HG03558 (cell line): Measurements from ENCODE around the gene PLD4.

ENCODE experiments used
- ATAC-seq: cut with Tn5 transposase; IDR thresholded peaks from one replicate; pipeline ENCODE4 v1.9.1; 2021; ENCODE audit warnings: moderate number of reproducible peaks; ENCODE audit not compliant: unreplicated experiment; ENCODE audit errors: extremely low read depth

The PLD4 gene

GRCh38 chr14:104926619-104927431, 2.1 kb downstream of the PLD4 start:
- peak; percentile 76 for ATAC-seq

DNA sequence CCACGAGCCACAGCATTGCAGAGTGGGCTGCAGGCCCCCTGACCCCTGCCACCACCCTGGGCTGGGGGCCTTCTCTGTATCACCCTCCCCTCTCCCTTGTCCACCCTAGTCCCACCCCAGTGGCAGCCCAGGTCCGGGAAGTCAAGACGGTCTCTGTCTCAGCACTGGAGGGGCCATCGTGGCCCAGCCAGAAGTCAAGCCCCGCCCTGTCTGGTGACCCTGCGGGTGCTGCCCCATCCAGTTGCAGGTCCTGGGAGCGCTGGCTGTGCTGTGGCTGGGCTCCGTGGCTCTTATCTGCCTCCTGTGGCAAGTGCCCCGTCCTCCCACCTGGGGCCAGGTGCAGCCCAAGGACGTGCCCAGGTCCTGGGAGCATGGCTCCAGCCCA, 2.7 kb downstream of the PLD4 start:
- ATAC-seq: no peak

DNA sequence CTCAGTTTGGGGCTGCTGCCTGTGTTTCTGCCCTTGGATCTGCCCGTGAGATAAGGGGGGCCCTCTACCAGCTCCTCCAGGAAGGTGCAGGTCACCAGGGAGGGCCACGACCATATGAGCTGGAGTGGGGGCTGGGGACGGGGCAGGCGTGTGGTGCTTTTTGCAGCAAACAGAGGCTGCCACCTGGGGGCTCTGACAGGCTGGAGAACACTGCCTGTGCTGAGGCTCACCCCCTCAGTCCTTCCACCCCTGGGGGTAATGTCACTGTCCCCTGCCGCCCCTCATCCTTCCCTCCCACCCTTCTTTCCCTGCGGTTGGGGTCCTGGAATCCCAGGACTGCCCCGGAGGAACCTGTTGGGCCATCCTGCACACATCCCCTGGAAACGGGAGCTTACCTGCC, 3.2 kb downstream of the PLD4 start:
- ATAC-seq: no peak

- no peak for ATAC-seq
Measured at GRCh38 chr14:104928391-104929133, 3.9 kb downstream of the PLD4 start.

DNA sequence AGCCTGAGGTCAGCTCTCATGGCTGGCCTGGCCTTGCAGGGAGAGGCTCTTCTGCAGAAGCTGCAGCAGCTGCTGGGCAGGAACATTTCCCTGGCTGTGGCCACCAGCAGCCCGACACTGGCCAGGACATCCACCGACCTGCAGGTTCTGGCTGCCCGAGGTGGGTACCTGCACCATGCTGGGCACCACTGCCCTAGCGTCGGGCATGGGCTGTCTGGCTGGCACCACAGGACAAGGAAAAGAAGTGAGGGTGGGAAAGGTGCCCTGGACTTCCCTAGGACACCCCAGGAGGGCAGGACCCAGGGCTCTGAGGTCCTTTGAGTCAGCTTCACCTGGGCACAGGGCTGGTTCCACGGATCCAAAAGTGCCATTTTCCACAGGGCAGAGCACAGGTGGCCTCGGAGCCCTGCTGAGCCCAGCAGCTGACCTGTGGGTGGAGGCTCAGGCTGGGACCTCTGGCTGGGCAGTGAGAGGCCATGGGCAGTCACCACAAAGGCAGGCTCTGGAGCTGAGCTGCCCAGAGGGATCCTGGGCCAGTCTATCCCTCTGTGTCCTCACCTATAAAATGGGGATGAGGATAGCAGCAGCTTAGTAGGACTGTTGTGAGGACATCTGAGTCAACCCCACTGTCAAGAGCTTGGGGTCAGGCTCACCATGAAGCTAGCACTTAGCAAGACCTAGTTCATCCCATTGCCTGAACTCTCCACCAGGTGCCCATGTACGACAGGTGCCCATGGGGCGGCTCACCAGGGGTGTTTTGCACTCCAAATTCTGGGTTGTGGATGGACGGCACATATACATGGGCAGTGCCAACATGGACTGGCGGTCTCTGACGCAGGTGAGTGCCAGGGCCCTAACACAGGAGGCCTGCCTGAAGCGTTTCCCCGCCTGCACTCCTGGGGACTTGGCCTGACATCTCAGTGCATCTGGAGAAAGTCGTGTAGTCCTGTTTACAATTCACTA, 4.9 kb downstream of the PLD4 start:
- ATAC-seq: no peak

DNA sequence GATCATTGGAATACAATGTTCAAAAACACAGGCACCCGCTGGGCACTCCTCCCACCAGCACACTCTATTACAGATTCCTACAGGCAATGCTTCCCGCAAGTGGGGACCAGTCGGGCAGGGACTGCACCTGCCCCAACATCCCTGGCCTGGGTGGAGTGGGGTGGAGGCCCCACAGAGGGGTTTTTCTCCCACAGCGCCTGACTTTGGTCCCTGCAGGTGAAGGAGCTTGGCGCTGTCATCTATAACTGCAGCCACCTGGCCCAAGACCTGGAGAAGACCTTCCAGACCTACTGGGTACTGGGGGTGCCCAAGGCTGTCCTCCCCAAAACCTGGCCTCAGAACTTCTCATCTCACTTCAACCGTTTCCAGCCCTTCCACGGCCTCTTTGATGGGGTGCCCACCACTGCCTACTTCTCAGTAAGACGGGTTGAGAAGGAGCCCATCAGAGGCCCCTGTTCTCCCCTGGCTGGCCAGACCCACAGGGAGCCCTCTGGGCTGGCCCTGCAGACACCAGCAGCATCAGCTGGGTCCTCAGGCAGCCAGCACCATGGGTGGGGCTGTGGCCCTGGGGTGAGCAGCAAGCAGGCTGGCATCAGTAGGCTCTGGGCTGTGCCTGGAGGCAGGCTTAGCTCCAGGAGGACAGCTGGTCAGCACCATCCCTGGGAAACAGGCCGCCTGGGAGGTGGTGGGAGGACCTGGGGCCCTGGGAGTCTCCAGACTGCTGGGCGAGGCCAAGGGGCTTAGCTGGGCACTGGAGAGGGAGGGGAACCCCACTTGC, 6.0 kb downstream of the PLD4 start:
- ATAC-seq: no peak

- ATAC-seq: no peak
Measured at GRCh38 chr14:104931304-104931770, 6.7 kb downstream of the PLD4 start.

DNA sequence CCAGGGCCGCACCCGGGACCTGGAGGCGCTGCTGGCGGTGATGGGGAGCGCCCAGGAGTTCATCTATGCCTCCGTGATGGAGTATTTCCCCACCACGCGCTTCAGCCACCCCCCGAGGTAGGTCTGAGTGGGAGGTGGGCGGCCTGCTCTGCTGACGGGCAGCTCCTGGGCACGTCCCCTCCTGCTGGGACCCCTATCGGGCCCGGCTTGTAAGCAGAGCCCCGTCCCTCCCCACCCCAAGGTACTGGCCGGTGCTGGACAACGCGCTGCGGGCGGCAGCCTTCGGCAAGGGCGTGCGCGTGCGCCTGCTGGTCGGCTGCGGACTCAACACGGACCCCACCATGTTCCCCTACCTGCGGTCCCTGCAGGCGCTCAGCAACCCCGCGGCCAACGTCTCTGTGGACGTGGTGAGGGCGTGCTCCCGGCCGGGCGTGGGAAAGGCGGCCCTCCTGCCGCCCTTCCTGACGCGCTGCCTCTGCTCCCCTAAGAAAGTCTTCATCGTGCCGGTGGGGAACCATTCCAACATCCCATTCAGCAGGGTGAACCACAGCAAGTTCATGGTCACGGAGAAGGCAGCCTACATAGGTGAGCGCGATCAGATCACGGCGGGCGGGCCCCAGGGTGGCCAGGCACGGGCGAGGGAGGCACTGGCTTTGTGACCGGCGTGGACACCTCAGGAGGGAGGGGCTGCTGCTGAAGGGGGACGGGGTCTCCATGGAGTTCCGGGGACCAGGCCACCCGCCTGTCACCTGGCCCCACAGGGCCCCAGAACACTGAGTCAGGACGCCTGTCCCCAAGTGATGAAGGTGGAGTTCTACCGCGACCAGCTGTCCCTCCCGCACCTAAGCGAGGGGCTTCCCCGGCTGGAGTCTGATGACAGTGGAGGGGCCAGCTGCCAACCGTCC, 7.3 kb downstream of the PLD4 start:
- ATAC-seq: no peak

DNA sequence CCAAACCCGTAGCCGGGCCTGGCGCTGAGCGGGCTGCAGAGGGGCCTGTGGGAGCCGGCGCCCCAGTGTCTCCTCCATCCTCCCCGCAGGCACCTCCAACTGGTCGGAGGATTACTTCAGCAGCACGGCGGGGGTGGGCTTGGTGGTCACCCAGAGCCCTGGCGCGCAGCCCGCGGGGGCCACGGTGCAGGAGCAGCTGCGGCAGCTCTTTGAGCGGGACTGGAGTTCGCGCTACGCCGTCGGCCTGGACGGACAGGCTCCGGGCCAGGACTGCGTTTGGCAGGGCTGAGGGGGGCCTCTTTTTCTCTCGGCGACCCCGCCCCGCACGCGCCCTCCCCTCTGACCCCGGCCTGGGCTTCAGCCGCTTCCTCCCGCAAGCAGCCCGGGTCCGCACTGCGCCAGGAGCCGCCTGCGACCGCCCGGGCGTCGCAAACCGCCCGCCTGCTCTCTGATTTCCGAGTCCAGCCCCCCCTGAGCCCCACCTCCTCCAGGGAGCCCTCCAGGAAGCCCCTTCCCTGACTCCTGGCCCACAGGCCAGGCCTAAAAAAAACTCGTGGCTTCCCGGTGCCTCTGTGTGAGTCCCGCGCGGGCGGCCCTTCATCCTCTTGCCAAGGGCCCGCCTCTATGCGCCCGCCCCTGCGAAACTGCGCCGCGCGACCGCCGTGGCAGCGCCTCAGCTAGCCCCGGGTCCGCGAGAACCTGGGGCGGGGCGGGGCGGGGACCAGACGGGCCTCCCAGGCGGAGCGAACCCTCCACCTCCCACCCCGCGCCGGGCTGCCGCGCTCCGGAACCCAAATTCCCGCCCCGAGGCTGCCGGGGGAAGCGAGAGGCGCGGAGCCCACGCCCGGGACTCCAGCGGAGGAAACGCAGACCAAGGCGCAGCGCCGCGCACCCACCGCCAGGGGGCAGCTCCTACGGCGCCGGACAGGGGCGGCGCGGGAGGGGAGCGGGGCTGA, 8.3 kb downstream of the PLD4 start:
- ATAC-seq: no peak

GRCh38 chr14:104933746-104934733, 9.4 kb downstream of the PLD4 start:
- ATAC-seq: no peak

DNA sequence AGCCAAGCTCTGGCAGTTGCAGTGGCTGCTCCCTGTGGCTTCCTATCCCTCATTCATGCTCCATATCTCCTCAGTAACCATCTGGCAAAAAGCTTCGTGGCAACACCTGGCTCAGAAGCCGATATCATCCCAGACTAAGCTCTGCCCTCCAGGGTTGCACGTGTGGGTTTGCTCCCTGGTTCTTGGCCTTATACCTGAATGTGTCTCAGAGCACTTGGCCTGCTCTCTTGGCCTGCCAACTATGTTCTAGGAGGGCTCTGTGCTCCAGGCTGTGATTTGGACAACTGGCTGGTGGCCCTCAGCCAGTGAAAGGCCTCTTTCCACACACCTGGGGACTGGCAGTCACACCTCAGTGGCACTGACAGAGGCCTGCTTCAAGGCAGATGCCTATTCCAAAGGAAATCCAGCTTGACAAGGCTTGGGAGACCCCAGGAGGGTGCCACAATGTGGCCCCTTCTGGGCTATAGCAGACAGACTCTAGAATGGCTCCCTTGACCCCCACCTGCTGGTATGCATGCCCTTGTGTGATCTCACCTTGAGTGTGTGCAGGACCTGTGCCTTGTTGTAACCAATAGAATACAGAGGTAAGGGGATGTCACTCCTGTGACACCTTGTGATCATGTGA, 10.5 kb downstream of the PLD4 start:
- no peak for ATAC-seq

GRCh38 chr14:104935955-104936354, 11.3 kb downstream of the PLD4 start:
- no peak for ATAC-seq

DNA sequence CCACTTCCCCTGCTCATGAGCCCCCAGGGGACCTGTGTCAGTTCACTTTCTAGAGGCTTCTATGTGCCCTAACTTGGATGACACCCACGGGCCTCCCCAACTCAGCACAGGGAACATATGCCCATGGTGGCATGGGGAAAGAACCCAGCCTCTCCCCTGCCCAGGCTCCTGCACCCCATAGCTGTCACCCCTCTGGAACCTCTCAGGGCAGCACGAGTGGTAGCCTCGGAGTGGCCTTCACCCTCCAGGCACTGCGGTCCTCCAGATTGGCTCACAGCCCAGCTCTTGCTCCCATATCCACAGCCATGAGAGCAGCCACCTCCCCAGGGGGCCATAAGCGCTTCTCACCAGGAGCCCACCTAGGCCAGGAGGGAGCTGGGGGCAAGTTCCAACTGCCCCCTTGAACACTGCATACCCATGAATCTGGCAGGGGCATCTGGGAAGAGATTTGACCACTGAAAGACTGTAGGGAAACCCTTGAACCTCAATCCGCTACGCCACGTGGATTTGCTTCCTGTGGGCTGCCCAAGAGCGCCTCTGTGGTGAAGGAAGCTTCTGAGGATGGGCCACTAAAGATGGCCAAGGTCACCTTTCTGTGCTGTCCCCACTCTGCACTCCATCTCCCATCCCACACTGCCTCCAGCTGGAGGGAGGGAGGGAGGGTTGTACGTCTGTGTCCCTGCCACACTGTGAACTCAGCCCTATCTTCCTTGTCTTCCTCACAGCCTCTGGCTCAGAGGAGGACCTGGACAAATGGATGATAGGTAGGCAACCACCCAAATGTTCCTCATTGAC, 11.9 kb downstream of the PLD4 start:
- no peak for ATAC-seq

- ATAC-seq: no peak
Measured at GRCh38 chr14:104937161-104937560, 12.5 kb downstream of the PLD4 start.

- ATAC-seq: no peak
Measured at GRCh38 chr14:104937694-104938365, 13.2 kb downstream of the PLD4 start.
